Mucosa of descending colon (tissue), 3 donors: Measurements from ENCODE around the gene DOK7. TPM values are rescaled to one million over a fixed set of nuclear protein-coding genes. Genes with fewer than 3 reads are reported as not detected.

Experiments used
- ATAC-seq: fragments of 200-7000 bp; cut with Tn5 transposase; one replicate; pipeline ENCODE4 v1.9.1; 2020; ENCODE audit warnings: mild to moderate bottlenecking, moderate library complexity
- DNase-seq, 3 donors: peaks; one replicate each; pipeline ENCODE4 v3.0.0-alpha.2; 2020
- H3K36me3 ChIP-seq: fragments of 200-600 bp; one replicate; pipeline ENCODE4 v1.8.0; 2021; ENCODE audit warnings: low read depth, mild to moderate bottlenecking
- H3K4me1 ChIP-seq: fragments of 200-600 bp; one replicate; pipeline ENCODE4 v1.8.0; 2021; ENCODE audit warnings: low read depth, mild to moderate bottlenecking
- H3K4me3 ChIP-seq: fragments of 200-600 bp; one replicate; pipeline ENCODE4 v1.8.0; 2021; ENCODE audit warnings: mild to moderate bottlenecking
- H3K9me3 ChIP-seq: fragments of 200-600 bp; one replicate; pipeline ENCODE4 v1.8.0; 2021; ENCODE audit warnings: mild to moderate bottlenecking
- intact Hi-C, 2 donors: fragments of 100-400 bp; cut with DNase I in 1 of 2; cut with micrococcal nuclease in 1 of 2; formaldehyde crosslinking; loops; one replicate each; pipeline versions ENCODE4 v1.11.0 to v1.11.1; 2022; cut with DNase I, micrococcal nuclease
- total RNA-seq, 3 donors: library from RNA; stranded (reverse); fragmentation: NEBNext Ultra II Directional in 2 of 3; extraction: Animal tissue kit (Norgen Biotek cat#: 25700) in 2 of 3; gene quantifications; one replicate each; pipeline versions ENCODE4 v1.2.1 to v1.2.4, GENCODE V29; 2021 to 2023
- TF ChIP-seq, protein P1 (sequence below): fragments of 200-600 bp; IDR thresholded peaks from one replicate; pipeline ENCODE4 v1.8.0; 2022; ENCODE audit warnings: antibody characterized with exemption, mild to moderate bottlenecking
- donor health status: DM: no; HTN: no; CAD: no; lungs with moderate emphysema.
- donor health status: DM: no; HTN: no; CAD: no.
- donor health status: DM: no; HTN: yes; CAD: no.

Gene DOK7
- total RNA-seq, 3 donors from 2014 or later, result 0.28 to 0.61 (median 0.39) TPM

GRCh38 chr4:3462321-3462789, 751 bp upstream of the DOK7 start:
- Histone ChIP-seq H3K9me3 (no peaks in the 10 kb centered on the region), H3K4me3 (no peak overlapping the region), H3K4me1 (peaks cover 7% of the 10 kb centered on the region), H3K36me3 (no peaks in the 10 kb centered on the region)
- TF ChIP-seq, protein P1, sequence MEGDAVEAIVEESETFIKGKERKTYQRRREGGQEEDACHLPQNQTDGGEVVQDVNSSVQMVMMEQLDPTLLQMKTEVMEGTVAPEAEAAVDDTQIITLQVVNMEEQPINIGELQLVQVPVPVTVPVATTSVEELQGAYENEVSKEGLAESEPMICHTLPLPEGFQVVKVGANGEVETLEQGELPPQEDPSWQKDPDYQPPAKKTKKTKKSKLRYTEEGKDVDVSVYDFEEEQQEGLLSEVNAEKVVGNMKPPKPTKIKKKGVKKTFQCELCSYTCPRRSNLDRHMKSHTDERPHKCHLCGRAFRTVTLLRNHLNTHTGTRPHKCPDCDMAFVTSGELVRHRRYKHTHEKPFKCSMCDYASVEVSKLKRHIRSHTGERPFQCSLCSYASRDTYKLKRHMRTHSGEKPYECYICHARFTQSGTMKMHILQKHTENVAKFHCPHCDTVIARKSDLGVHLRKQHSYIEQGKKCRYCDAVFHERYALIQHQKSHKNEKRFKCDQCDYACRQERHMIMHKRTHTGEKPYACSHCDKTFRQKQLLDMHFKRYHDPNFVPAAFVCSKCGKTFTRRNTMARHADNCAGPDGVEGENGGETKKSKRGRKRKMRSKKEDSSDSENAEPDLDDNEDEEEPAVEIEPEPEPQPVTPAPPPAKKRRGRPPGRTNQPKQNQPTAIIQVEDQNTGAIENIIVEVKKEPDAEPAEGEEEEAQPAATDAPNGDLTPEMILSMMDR, result no peak
- intact Hi-C loops, result no loop called here
- DNase-seq (peak in 2 of 3 donors; percentile 24 to 47), ATAC-seq (no peak)

DNA sequence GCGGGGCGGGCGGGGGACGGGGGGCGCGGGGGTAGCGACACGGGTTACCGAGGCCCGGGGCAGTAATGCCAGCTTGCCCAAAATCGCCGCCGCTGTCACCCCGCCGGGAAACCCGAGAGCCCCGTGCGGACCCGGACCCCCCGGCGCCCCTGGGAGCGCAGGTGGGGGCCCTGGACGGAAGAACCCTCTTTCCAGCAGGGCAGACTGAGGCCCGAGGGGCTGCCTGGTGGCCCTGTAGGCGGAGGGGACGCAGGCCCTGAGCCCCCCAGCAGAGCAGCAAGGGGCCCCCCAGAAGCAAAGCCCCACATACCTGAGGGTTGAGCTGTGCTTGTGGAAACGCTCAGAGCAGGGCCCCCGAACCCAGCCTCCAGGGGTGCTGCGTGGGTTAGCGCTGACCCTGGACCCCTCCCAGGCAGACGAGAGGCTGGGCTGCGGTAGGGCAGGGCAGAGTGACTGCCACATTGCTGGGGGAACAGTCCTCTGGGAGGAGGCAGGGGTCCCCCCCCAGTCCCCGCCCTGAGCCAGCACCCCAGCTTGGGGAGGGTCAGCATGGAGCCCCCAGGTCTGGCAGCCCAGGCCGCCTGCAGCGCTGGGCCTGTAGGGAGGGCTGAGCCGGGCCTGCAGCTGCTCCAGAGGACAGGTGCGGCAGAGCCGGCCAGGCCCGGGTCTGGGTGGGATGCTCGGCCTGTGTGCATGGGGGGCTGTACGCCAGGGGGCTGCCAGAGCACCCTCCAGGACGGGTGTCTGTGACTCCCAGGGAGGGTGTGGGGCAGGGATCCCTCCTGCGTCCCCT, 646 bp downstream of the DOK7 start:
- DNase-seq (peak in 1 of 3 donors; percentile 21), ATAC-seq (no peak)
- TF ChIP-seq, protein P1, result no peak
- Histone ChIP-seq H3K36me3 (no peaks in the 10 kb centered on the region), H3K4me1 (peaks cover 7% of the 10 kb centered on the region), H3K4me3 (no peak overlapping the region), H3K9me3 (no peaks in the 10 kb centered on the region)
- intact Hi-C loops, result no loop called here

DNA sequence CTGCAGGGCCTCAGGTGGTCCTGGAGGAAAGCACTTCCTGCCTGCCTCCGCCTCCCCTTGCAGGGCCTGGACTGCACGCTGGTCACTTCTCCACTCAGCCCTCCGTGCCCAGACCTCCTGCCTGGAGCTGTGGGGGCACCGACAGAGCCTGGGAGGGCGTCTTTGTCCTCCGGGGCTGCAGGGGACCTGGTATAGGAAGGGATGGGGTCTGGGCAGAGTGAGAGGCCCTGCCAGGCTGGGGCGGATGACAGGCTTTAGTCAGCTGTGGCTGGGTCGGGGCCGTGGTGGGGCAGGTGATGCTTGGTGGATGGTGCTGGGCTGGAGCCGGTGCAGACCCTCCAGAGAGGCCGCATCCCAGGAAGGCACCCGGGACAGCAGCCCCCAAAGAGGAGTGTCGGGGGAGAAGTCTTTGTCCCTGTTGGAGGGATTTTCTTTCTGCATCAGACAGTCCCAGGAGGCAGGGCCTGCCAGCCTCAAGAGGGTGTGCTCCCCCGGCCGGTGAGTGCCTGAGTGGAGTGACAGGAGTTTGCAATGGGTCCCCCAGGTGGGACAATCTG, 1.3 kb downstream of the DOK7 start:
- intact Hi-C loops, result no loop called here
- Histone ChIP-seq H3K9me3 (no peaks in the 10 kb centered on the region), H3K4me1 (peaks cover 7% of the 10 kb centered on the region), H3K4me3 (no peak overlapping the region), H3K36me3 (no peaks in the 10 kb centered on the region)
- TF ChIP-seq, protein P1, result no peak
- DNase-seq (peak in 2 of 3 donors; percentile 20 to 41), ATAC-seq (no peak)

DNA sequence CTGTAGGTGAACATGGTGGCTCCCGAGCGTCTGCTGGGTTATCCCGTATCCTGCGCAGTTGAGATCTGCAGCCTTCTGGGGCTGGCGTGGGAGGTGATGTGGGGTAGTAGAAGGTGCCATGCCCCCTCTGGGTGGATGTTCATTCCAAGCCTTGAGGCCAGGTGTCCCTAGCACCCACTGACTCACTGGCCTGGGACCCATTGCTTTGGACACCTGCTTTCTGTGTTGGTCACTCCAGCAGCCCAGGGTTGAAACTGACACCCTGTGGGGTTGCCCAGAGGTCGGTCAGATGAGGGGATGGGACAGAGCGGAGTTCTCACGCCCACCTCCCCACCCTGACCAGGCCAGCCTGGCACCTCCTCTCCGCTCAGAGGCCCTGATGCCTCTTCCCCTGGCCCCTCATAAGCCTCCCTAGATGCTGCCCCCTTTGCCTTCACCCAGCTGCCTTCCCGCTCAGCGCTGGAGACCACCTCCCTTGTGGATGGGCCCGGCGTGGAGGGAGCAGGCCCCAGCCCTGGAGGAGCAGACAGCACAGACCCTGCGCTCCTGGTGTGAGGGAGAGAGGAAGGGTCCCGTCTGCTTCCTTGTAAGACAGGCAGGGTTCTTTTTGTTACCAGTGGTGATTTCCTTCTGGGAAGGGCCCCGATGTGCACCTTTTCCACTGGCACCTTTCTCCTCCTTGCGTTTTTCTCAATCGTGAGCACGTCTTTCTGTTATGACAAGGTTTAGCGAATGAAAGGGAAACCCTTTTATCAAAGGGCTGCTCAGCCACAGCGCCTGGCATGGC, 2.0 kb downstream of the DOK7 start:
- Histone ChIP-seq H3K36me3 (no peaks in the 10 kb centered on the region), H3K4me3 (no peak overlapping the region), H3K9me3 (no peaks in the 10 kb centered on the region), H3K4me1 (peaks cover 7% of the 10 kb centered on the region)
- TF ChIP-seq, protein P1, result no peak
- ATAC-seq (no peak), DNase-seq (peak in 2 of 3 donors; percentile 21 to 36)
- intact Hi-C loops, result no loop called here

DNA sequence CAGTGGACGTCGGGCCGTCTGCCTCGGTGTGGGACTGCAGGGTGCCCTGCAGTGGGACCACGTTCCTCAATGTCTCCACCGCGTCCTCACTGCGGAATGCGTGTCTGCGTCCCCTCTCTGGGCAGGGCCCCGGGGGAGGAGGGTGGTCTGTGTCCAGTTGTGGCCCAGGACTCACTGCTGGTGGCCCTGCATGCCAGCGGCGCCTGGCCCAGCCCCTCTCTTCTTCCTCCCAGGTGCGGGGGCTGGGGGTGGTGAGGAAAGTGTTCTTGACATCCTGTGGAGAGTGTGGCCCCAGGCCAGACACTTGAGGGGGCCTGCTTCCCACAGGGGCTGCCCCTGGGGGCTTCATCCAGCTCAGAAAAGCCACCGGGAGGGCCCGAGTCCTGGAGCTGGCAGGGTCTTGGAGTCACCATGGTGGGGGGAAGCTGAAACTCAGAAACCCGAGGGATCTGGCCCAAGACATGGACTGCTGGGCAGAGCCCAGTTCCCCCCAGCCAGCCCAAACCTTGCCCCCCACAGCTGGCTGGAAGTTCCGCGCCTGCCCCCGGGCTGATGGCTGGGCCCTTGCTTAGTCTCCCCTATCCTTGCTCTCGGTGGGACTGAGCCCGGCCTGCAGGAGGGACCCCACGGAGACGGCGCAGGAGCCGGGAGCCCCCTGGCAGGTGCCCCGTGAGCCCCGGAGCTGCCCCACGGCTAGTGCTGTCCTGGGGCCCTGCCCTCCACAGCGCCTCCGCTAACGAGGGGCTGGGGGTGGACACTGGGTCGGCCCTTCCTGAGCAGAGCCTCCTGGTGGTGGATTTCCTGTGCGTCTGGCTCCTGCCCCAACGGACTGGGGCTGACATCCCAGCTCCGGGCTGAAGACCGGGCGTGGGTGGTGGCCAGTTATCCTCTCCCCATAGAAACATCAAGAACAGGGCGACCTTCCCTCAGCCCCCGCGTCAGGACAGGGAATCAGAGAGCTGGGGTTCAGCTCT, 2.9 kb downstream of the DOK7 start:
- DNase-seq, result peak in 2 of 3 donors; percentile 16 to 49
- TF ChIP-seq, protein P1, result no peak

More for the DNA sequence above, 2.9 kb downstream of the DOK7 start:
- peaks cover 14% of the 10 kb centered on the region for H3K4me1 ChIP-seq
- H3K36me3 ChIP-seq, result no peaks in the 10 kb centered on the region
- H3K9me3 ChIP-seq, result no peaks in the 10 kb centered on the region
- no peak overlapping the region for H3K4me3 ChIP-seq
- ATAC-seq, result no peak
- intact Hi-C loops, result no loop called here
